GM21786 (cell line): Measurements from ENCODE around the gene ZNF516.

Experiments
- ATAC-seq: cut with Tn5 transposase; IDR thresholded peaks from one replicate; pipeline ENCODE4 v1.9.1; 2021; ENCODE audit not compliant: unreplicated experiment

ZNF516 gene

GRCh38 chr18:76402026-76402990, 92.7 kb downstream of the ZNF516 start:
- ATAC-seq, result no peak

- ATAC-seq, result no peak
Measured at GRCh38 chr18:76401498-76401897, 93.5 kb downstream of the ZNF516 start.

DNA sequence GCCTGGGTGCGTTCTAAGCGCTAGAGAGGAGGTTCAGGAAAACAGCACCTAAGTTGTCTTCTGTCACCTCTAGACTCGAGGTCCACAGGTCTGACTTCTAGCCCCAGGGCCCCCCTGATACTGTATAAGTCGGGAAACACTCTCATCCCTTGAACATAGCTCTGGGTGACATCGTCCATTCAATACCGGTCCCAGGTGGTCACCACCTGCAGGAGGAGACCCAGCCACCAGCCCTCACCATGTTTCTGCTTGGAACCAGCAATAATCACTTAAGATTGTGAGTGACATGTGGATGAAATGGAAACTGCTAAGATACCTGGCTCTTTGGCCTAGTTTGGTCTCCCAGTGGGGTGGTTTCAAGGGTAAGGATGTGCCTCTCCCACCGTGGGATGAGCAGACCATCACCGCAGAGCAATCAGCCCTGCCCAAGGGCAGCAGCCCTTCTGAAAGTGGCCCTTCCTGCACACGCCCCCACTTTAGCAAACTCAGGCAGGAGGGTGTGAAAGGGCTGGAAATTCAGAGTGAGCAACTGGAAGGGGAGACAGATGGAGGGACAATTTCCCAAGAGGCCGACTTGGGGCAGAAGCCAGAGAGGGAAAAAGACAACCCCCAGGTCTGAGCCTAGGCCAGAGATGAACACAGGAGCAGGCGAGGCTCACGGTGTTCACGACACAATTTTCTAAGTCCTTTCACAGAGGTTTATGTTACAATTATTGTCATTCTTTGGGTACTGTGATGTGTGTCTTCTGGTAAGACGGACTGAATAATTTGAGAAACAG, 95.2 kb downstream of the ZNF516 start:
- no peak for ATAC-seq

GRCh38 chr18:76398896-76399612, 96.0 kb downstream of the ZNF516 start:
- ATAC-seq, result peak; percentile 90

- ATAC-seq, result no peak
Measured at GRCh38 chr18:76398295-76398694, 96.7 kb downstream of the ZNF516 start.

DNA sequence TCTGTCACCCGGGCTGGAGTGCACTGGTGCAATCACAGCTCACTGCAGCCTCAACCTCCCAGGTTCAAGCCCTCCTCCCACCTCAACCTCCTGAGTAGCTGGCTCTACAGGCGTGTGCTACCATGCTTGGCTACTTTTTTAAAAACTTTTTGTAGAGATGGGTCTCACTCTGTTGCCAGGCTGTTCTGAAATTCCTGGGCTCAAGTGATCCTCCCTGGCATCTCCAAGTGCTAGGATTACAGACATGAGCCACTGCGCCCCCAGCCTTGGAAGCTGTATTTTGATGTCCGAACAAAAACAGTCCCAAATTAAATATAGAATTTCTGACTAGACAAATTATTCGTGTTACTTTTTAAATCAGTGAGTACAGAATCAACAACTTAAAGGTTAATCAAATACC, 97.4 kb downstream of the ZNF516 start:
- ATAC-seq, result no peak

DNA sequence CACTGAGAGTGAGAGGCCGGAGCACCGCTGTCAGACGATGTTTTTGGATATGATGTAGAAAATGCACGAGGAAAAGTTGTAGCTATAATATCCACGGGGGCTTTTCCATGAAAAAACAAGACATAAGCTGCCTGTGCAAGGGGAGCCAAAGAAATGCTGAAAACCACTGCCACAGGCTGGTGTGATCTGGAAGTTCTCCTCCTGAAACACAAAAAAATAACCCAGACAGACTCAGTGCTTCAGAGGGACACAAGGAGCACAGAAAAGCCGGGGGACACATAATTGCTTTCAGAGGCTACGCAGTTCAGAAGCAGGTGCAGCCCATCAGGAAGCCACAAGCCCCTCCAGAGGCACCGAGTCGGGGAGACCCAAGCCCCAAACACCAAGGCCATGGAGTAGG, 98.2 kb downstream of the ZNF516 start:
- no peak for ATAC-seq

GRCh38 chr18:76395609-76396008, 99.4 kb downstream of the ZNF516 start:
- ATAC-seq, result no peak

GRCh38 chr18:76394780-76395476, 100.1 kb downstream of the ZNF516 start:
- no peak for ATAC-seq

DNA sequence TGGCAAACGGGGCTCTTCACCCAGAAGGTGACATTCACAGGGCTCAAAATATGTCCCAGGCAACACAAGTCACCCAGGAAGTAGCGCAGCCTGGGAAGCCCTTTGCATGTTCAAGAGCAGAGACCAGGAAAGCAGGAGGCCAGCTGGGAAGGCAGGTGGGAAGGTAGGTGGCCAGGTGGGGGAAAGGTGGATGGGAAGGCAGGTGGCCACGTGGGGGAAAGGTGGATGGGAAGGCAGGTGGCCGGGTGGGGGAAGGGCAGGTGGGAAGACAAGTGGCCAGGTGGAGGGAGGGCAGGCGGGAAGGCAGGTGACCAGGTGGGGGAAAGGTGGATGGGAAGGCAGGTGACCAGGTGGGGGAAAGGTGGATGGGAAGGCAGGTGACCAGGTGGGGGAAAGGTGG, 102.7 kb downstream of the ZNF516 start:
- no peak for ATAC-seq

DNA sequence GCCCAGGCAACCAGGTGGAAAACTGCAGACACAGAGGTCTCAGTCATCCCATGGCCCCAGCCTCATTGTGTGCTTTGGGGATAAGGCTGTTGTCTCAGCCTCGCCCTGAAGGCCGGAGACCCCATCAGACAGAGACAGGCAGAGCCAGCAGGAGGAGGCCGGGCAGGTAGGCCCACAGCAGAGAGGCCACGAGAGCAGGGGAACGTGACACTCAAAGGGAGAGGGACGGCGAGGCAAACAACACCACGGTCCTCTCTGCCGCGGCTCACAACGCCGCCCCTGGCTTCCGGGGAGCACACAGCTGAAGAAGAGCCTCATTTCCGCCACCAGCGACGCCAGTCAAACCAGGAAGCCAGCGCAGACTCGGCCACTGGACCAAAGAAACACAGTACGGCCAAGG, 103.3 kb downstream of the ZNF516 start:
- ATAC-seq, result no peak

- ATAC-seq, result no peak
Measured at GRCh38 chr18:76391038-76391437, 104.0 kb downstream of the ZNF516 start.

- no peak for ATAC-seq
Measured at GRCh38 chr18:76390452-76391035, 104.5 kb downstream of the ZNF516 start.

DNA sequence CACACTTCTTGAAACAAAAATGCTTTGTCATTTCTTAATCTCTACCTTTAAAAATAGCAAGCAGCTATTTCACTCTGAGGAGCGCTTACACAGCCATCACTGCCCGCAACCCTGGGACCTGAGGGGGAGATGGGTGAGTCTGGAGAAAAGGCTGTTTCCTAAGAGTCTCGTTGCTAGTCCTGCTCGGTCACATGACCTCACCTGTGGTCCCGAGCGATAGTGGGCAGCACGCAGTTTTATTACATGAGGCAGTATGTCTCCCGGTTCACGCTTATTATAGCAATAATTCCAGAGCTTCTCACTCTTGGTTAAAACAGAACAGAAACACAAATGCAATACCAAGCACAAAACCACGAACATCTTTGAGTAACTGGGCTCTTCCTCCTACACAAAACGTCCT, 105.3 kb downstream of the ZNF516 start:
- no peak for ATAC-seq

DNA sequence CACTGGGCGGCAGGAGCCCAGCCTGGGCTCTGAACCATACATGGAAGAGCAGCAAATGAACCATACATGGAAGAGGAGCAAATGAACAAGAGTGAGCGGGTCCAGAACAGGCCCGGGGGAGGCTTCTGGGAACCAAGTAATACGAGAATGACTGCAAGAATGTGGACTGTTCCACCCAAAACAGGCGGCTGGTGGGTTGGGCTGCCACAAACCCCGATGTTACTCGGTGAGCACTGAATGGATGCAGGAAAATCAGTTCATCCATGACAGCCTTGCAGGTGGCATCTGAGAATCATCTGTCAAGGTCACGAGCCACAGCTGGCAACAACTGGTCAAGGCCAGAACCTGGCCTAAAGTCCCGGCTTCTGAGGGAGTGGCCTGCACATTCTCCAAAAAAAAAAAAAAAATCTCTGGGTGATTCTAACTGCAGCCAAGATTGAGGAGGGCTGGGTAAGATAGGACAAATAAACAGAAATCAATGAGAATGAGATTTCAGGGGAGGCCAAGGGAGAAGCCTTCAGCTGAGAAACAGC, 106.1 kb downstream of the ZNF516 start:
- no peak for ATAC-seq

DNA sequence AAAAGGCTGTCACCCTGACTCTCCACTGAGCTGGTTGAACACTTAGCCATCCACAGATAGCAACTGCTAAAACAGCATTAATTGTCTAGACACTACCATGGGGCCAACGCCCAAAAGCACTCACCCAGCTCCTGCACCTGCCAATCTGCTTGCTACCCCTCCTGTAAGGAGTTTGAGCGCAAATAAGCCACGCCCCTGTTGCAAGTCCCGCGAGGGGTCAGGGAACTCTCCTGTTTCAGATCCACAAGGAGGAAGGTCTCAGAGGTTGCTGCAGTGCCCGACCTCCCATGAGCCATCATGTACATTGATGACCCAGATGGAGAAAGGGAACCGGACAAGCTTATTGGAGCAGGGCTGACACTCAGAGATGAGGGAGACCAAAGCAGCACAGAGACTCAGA, 106.8 kb downstream of the ZNF516 start:
- no peak for ATAC-seq

GRCh38 chr18:76387608-76388007, 107.4 kb downstream of the ZNF516 start:
- no peak for ATAC-seq

DNA sequence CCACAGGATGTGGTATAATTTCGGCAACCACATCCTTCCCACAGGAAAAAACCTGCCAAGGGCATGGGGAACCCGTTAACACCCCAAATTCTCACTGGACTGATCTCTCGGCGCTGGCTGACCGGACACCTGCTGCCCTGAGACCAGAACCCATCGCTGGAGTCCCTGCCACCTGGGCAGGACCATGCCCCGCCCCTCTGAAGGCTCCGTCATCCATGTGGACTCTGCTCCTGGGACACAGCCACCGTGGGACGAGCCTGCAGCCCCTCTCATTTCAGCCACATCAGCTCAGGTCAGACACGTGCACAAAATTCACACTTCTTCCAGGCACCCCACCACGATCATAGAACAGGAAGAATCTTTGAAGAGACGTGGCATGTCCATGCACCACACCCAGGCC, 108.2 kb downstream of the ZNF516 start:
- ATAC-seq, result no peak

DNA sequence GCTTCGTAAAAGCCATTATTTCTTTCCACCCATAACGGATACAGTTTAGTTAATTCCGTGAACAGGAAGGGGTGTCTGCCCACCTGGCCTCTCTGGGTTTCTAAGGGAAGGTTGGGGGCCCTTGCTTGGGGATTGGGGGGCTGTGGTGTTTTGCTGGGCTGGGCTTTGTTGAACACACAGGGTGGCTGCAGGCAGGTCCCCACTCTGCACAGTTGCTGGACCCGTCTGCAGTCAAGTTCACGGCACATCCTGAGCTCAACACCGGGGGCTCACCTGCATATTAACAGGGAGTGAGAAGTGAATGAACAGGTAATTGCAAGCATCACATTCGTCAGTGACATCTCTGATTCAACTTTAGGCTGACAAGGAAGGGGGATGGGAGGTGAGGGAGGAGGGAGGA, 109.0 kb downstream of the ZNF516 start:
- ATAC-seq, result no peak

- ATAC-seq, result no peak
Measured at GRCh38 chr18:76385681-76385975, 109.4 kb downstream of the ZNF516 start.
